GM12878 (cell line): ENCODE data around the gene GRB10.

Experiments
- EGR1 ChIP-seq, 2 experiments: IDR thresholded peaks; 1 replicate in 1 of 2; 2 replicates in 1 of 2; pipeline ENCODE4 v1.6.1; 2011 to 2012; ENCODE audit warnings: low read depth in 2 of 2, low read length in 2 of 2, borderline replicate concordance in 1 of 2, mild to moderate bottlenecking in 1 of 2, moderate library complexity in 1 of 2
- ESRRA ChIP-seq: IDR thresholded peaks from 2 replicates; pipeline ENCODE4 v1.6.1; 2012; ENCODE audit warnings: mild to moderate bottlenecking, low read length, improper control_type of control experiment
- HDAC2 ChIP-seq: fragments of 200-600 bp; sonication (generic); IDR thresholded peaks from 2 replicates; pipeline ENCODE4 v1.6.1; 2017
- MAX ChIP-seq: IDR thresholded peaks from 2 replicates; pipeline ENCODE4 v1.6.1; 2012; ENCODE audit warnings: low read depth, low read length, improper control_type of control experiment
- POLR2A ChIP-seq: IDR thresholded peaks from 2 replicates; pipeline ENCODE4 v1.6.1; 2011; ENCODE audit warnings: low read depth, mild to moderate bottlenecking, low read length
- RAD21 ChIP-seq: IDR thresholded peaks from 2 replicates; pipeline ENCODE4 v1.6.1; 2011; ENCODE audit warnings: mild to moderate bottlenecking, low read depth, low read length, moderate library complexity; ENCODE audit not compliant: insufficient read depth
- RBBP5 ChIP-seq: fragments of 200-600 bp; sonication (generic); conservative IDR thresholded peaks from 2 replicates; pipeline ENCODE4 v1.6.1; 2016
- YY1 ChIP-seq: IDR thresholded peaks from 2 replicates; pipeline ENCODE4 v1.6.1; 2011; ENCODE audit warnings: low read depth, mild to moderate bottlenecking, low read length
- ZBTB40 ChIP-seq: fragments of 450-650 bp; IDR thresholded peaks from 2 replicates; pipeline ENCODE4 v1.6.1; 2016; ENCODE audit warnings: mild to moderate bottlenecking, moderate library complexity, borderline replicate concordance
- TF ChIP-seq, protein P1 (sequence below), 3 experiments: IDR thresholded peaks in 2 of 3; conservative IDR thresholded peaks in 1 of 3; 2 replicates each; pipeline ENCODE4 v1.5.1; 2011; ENCODE audit warnings: low read depth in 3 of 3, low read length in 3 of 3, mild to moderate bottlenecking in 3 of 3, control low read depth in 2 of 3, moderate library complexity in 2 of 3, inconsistent platforms in 1 of 3, mixed read lengths in 1 of 3; ENCODE audit not compliant: control insufficient read depth in 2 of 3, insufficient read depth in 1 of 3; ENCODE audit errors: extremely low read depth in 1 of 3

DNA sequence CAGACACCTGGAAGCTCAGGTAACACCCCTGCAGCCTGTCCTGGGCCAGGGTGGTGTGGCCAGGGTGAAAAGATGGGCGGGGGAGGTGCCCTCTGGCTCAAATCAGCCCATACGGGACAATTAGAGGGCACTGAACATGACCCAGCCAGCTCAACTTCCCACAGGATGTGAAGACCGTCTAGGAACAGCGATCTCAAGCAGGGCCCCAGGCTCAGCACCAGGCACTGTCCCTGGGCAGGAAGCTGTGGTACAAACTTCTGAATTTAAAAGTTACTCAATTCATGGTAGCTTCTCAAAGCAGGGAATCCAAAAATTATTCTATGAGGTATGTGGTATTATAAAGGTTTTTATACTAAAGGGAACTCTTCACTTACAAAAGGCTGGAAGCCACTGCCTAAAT lies 5.1 kb upstream of the GRB10 start:
- TF ChIP-seq ZBTB40 (no peak), RBBP5 (no peak), POLR2A (no peak), HDAC2 (no peak), EGR1 (IDR thresholded peaks at IDR 0.05; ENCODE audit: borderline replicate concordance in 1 of 2, low read depth in 2 of 2, low read length in 2 of 2) (no peak), RAD21 (no peak), YY1 (no peak), ESRRA (no peak), MAX (no peak)
- TF ChIP-seq, protein P1, sequence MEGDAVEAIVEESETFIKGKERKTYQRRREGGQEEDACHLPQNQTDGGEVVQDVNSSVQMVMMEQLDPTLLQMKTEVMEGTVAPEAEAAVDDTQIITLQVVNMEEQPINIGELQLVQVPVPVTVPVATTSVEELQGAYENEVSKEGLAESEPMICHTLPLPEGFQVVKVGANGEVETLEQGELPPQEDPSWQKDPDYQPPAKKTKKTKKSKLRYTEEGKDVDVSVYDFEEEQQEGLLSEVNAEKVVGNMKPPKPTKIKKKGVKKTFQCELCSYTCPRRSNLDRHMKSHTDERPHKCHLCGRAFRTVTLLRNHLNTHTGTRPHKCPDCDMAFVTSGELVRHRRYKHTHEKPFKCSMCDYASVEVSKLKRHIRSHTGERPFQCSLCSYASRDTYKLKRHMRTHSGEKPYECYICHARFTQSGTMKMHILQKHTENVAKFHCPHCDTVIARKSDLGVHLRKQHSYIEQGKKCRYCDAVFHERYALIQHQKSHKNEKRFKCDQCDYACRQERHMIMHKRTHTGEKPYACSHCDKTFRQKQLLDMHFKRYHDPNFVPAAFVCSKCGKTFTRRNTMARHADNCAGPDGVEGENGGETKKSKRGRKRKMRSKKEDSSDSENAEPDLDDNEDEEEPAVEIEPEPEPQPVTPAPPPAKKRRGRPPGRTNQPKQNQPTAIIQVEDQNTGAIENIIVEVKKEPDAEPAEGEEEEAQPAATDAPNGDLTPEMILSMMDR (IDR thresholded peaks at IDR 0.05 in 2 of 3, conservative IDR thresholded peaks at IDR 0.05 in 1 of 3; ENCODE audit: control insufficient read depth in 2 of 3, extremely low read depth in 1 of 3, insufficient read depth in 1 of 3, low read depth in 3 of 3, low read length in 3 of 3): no peak
